GM11168 (cell line): ENCODE data around the gene MOB3A.
"Not testable (repeated sequence)": the region's sequence is repeated elsewhere in the genome, so short reads cannot be mapped to it uniquely, and the experiment has no call there.

Source experiments
- in situ Hi-C: fragments of 300-500 bp; cut with MboI; formaldehyde crosslinking; loops from one replicate; pipeline ENCODE4 v1.12.0; 2022; ENCODE audit warnings: low sequenced_read_pairs; ENCODE audit not compliant: unreplicated experiment

The MOB3A gene

GRCh38 chr19:2038284-2039088 lies 57.6 kb downstream of the MOB3A start:
- in situ Hi-C loops, result no loop called here

GRCh38 chr19:2037651-2038255 lies 58.4 kb downstream of the MOB3A start:
- in situ Hi-C loops, result no loop called here

- in situ Hi-C loops, result no loop called here
These were observed 59.7 kb downstream of the MOB3A start for GRCh38 chr19:2036424-2036823.

- in situ Hi-C loops, result no loop called here
These were observed 60.5 kb downstream of the MOB3A start for GRCh38 chr19:2035590-2035991.

- in situ Hi-C loops, result no loop called here
These were observed 61.2 kb downstream of the MOB3A start for GRCh38 chr19:2034729-2035589.

GRCh38 chr19:2034253-2034652 lies 61.9 kb downstream of the MOB3A start:
- in situ Hi-C loops, result not testable (repeated sequence)

GRCh38 chr19:2033825-2034159 lies 62.3 kb downstream of the MOB3A start:
- in situ Hi-C loops, result no loop called here

- in situ Hi-C loops, result no loop called here
These were observed 62.9 kb downstream of the MOB3A start for GRCh38 chr19:2033115-2033824.

- in situ Hi-C loops, result no loop called here
These were observed 63.7 kb downstream of the MOB3A start for GRCh38 chr19:2032296-2032941.

- in situ Hi-C loops, result loop anchor here (5.0 kb wide), 1 partner anchor 55 kb away; no protein-coding TSS in a partner anchor
These were observed 68.8 kb downstream of the MOB3A start for GRCh38 chr19:2027361-2027760.

GRCh38 chr19:2026770-2027169 lies 69.4 kb downstream of the MOB3A start:
- in situ Hi-C loops, result loop anchor here (5.0 kb wide), 1 partner anchor 56 kb away; no protein-coding TSS in a partner anchor

- in situ Hi-C loops, result no loop called here
These were observed 73.8 kb downstream of the MOB3A start for GRCh38 chr19:2022289-2022688.

- in situ Hi-C loops, result no loop called here
These were observed 74.5 kb downstream of the MOB3A start for GRCh38 chr19:2021453-2022140.
